Activated T-helper 1 cell treated with anti-CD3 and anti-CD28 coated beads, Interleukin-2, amount 50 U/mL, for 16 hours (primary cell): ENCODE data around the gene DPEP2NB.
A peak's percentile ranks its signal among the peaks of the same experiment; 100 is the strongest.
"Not testable (repeated sequence)": the region's sequence is repeated elsewhere in the genome, so short reads cannot be mapped to it uniquely, and the experiment has no call there.

Experiments
- DNase-seq, 2 donors: peaks; one replicate each; pipeline ENCODE4 v3.0.0-alpha.2; 2020; ENCODE audit warnings: low read depth in 1 of 2, low spot score in 1 of 2

The DPEP2NB gene, protein sequence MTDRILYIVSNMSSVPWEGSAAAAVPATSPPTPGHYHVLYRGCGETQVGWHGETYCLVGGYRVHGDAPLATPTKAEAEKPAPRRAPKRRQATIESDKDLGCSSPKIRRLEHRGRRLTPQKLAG

DNA sequence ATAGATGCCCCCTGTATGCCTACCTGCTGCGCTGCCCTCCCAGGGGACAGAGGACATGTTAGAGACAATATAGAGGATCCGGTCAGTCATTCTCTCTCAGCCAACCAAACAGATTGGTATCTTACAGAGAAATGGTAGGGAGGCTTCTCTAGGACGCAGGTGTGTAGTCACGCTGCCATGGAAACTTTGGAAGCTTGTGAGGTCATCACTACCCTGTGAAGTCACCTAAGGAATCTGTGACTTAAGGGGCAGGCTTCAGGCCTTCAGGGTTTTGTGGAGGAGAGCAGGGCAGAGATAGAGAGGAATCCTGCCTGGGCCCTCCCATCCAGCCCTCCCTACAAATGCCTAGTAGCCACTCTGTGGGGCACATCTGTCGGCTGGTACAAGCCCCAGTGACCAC is at the start of gene DPEP2NB:
Gene DPEP2NB, minus strand, starts transcription at position 231 of the 400 bp plus-strand sequence. Its CDS starts 141 bp downstream, at position 90.
- DNase-seq: no peak

DNA sequence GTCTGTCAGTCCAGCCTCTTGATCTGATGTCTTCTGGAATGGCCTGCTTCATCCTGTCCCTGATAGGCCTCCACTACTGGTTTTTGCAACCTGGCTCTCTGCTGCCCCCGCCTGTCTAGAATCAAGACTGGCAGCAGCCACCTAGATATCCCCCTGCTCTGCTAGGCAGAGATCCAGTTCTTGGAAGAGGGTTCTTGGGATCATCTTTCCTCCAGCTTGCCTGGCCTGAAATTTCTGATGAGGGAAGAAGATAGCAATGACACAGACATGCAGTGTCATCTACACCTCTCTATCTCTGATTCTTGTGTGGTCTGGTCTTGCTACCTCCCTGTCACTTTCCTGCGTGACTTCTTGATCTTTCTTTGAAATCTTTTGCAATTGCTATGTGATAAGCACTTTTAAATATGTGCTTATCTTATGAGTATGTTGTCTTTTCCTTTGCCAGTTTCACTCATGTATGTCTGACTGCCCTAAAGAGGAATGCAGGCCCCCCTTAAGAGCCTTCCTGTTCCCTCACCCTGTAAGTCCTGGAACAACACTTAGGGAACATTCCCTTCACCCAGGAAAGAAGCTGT is 49.2 kb upstream of the DPEP2NB start:
- peak; percentile 38 to 44 for DNase-seq

- no peak for DNase-seq
These were observed 47.2 kb upstream of the DPEP2NB start for GRCh38 chr16:68062910-68063393.

- no peak for DNase-seq
These were observed 45.7 kb upstream of the DPEP2NB start for GRCh38 chr16:68061396-68061795.

- DNase-seq: no peak
These were observed 44.1 kb upstream of the DPEP2NB start for GRCh38 chr16:68059804-68060203.

GRCh38 chr16:68055395-68055794 is 39.7 kb upstream of the DPEP2NB start:
- DNase-seq: no peak

DNA sequence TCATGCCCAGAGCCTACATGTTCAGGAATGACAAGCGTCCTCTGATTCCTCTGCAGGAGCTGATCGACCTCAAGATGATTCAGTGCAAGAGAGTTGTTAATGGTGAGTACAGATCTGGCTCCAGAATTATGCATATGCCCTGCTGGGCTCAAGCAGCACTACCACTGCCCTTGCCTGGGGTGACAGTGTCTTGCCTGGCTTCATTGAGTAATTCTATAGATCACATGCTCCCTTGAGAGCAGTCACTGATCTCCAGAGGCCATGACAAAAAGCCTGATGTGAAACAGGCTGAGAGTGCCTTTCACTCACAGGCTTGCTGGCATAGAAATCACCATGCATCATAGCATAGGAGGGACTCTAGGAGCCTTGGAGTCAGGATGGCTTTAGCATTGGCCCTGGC is 33.7 kb upstream of the DPEP2NB start:
- no peak for DNase-seq

- DNase-seq: no peak
These were observed 32.3 kb upstream of the DPEP2NB start for GRCh38 chr16:68047987-68048386.

DNA sequence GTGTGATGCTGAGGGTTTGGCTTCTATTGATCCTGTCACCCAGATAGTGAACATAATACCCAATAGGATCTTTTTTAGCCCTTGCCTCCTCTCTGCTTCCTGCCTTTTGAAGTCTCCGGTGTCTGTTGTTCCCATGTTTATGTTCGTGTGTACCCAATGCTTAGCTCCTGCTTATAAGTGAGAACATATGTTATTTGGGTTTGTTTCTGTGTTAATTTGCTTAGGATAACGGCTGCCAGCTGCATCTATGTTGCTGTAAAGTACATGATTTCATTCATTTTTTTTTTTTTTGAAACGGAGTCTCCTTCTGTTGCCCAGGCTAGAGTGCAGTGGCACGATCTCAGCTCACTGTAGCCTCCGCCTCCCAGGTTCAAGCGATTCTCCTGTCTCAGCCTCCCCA is 30.4 kb upstream of the DPEP2NB start:
- no peak for DNase-seq

DNA sequence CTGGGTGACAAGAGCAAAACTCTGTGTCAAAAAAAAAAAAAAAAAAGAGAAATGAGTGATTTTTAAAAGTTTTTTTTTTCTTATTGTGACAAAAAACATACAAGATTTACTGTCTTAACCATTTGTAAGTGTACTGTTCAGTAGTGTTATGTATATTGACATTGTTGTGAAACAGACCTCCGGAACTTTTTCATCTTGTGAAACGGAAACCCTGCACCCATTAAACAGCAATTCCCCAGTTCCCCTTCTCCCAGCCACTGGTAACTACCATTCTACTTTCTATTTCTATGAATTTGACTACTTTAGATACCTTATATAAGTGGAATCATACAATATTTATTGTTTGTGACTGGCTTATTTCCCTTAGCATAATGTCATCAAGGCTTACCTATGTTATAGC is 26.1 kb upstream of the DPEP2NB start:
- DNase-seq: no peak

GRCh38 chr16:68040506-68041288 is 25.0 kb upstream of the DPEP2NB start:
- peak; percentile 81 to 90 for DNase-seq

GRCh38 chr16:68037841-68038597 is 22.3 kb upstream of the DPEP2NB start:
- DNase-seq: no peak

DNA sequence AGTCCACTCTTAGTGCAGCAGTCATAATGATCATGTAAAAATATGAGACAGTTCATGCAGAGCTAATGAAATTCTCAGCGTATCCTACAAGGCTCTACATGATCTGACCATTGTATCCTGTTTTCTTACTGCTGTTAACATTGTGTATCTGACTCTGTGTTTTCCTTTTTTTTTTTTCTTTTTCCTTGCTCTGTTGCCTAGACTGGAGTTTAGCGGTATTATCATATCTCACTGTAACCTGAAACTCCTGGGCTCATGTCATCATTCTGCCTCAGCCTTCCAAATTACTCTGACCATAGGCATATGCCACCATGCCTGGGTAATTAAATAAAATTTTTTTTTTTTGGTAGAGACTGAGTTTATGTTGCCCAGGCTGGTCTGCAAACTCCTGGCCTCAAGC is 19.5 kb upstream of the DPEP2NB start:
- DNase-seq: no peak

DNA sequence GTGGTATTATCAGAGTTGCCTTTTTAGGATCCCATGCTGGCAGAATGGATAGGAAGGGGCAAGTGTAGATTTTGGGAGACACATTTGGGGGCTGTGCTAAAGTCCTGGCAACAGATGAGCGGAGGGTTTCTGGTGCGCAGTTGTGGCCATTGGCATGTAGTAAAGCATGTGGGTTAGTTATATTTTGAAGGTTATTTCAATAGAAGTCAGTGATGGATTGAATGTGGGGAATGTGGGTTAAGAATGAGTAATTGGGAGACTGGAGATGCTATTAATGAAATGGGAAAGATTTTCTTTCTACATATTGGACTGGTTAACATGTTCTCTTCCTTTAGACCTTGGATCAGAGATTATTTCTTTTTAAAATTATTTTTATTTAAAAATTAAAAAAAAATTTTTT is 17.4 kb upstream of the DPEP2NB start:
- no peak for DNase-seq

DNA sequence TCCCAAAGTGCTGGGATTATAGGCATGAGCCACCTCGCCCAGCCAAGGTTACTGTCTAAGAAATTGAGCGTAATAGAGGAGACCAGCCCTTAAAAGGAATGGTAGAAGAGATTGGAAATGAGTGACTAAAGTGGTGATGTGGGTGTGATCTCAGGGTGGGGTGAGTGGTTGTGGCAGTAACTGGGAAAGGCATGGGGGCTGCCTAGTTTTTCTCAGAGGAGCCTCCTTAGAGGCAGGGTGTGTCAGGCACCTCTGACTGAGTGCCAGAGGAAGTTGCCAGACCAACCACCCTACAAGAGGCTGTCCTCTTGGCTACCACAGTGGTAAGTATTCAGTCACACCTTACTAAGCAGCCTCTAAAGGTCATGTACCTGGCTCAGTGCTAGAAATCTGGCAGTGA is 16.2 kb upstream of the DPEP2NB start:
- DNase-seq: no peak

- not testable (repeated sequence) for DNase-seq
These were observed 14.4 kb upstream of the DPEP2NB start for GRCh38 chr16:68030108-68030507.

DNA sequence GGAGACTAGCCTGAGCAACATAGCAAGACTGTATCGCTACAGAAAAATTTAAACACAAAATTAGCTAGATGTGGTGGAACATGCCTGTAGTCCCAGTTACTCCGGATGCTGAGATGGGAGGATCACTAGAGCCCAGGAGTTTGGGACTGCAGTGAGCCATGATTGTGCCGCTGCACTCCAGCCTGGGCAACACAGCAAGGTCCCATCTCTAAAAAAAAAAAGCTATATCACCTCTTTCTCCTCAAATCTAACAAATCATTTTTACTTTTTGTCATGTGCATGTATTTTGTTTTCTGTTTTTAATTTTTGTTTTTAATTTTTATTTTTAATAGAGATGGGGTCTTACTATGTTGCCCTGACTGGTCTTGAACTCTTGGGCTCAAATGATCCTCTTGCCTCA is 13.3 kb upstream of the DPEP2NB start:
- no peak for DNase-seq

- DNase-seq: peak; percentile 91 to 92
These were observed 7.2 kb upstream of the DPEP2NB start, which contains the start of the genes DDX28 and DUS2 for GRCh38 chr16:68022728-68023537. TSS of gene DDX28 (minus strand) at chr16:68023232. CDS start at chr16:68023202, 30 bp downstream. TSS of gene DUS2 (plus strand) at chr16:68023284. CDS start at chr16:68038024, 14,740 bp downstream.

- no peak for DNase-seq
These were observed 6.6 kb upstream of the DPEP2NB start for GRCh38 chr16:68022278-68022727.

- DNase-seq: no peak
These were observed 5.8 kb upstream of the DPEP2NB start for GRCh38 chr16:68021490-68021889.
